GM23248 (cell line): ENCODE results near the gene PXDN. TPM values are rescaled to one million over a fixed set of nuclear protein-coding genes. Genes with fewer than 3 reads are reported as not detected.

Source experiments
- DNase-seq: peaks from one replicate; pipeline ENCODE4 v3.0.0-alpha.2; 2015
- H2AFZ ChIP-seq: fragments of 200-600 bp; sonication (generic); 2 replicates; pipeline ENCODE4 v1.6.1; 2016; ENCODE audit warnings: antibody characterized with exemption
- H3F3A ChIP-seq: fragments of 200-600 bp; sonication (generic); 2 replicates; pipeline ENCODE4 v1.6.1; 2016; ENCODE audit warnings: mild to moderate bottlenecking, antibody characterized with exemption, mixed run types; ENCODE audit not compliant: insufficient read depth
- H3K27ac ChIP-seq: fragments of 200-600 bp; sonication (generic); 2 replicates; pipeline ENCODE4 v1.5.1; 2016; ENCODE audit warnings: mild to moderate bottlenecking
- H3K27me3 ChIP-seq: fragments of 200-600 bp; sonication (generic); replicated peaks from 2 replicates; pipeline ENCODE4 v1.6.1; 2016; ENCODE audit warnings: mild to moderate bottlenecking; ENCODE audit not compliant: insufficient read depth
- H3K36me3 ChIP-seq: fragments of 200-600 bp; sonication (generic); 2 replicates; pipeline ENCODE4 v1.6.1; 2016; ENCODE audit warnings: low read depth, mild to moderate bottlenecking
- H3K4me1 ChIP-seq: fragments of 200-600 bp; sonication (generic); 2 replicates; pipeline ENCODE4 v1.6.1; 2016; ENCODE audit warnings: mild to moderate bottlenecking; ENCODE audit not compliant: insufficient read depth
- H3K4me2 ChIP-seq: fragments of 200-600 bp; sonication (generic); one replicate; pipeline ENCODE4 v1.6.1; 2016; ENCODE audit warnings: mild to moderate bottlenecking; ENCODE audit not compliant: unreplicated experiment
- H3K4me3 ChIP-seq: fragments of 200-600 bp; sonication (generic); 2 replicates; pipeline ENCODE4 v1.5.1; 2016; ENCODE audit warnings: mild to moderate bottlenecking
- H3K79me2 ChIP-seq: fragments of 200-600 bp; sonication (generic); 2 replicates; pipeline ENCODE4 v1.6.1; 2016; ENCODE audit warnings: mild to moderate bottlenecking; ENCODE audit not compliant: insufficient read depth
- H3K9ac ChIP-seq: fragments of 200-600 bp; sonication (generic); 2 replicates; pipeline ENCODE4 v1.6.1; 2016; ENCODE audit warnings: mild to moderate bottlenecking
- H3K9me2 ChIP-seq: fragments of 200-600 bp; sonication (generic); 2 replicates; pipeline ENCODE4 v1.6.1; 2016; ENCODE audit warnings: mixed run types, mild to moderate bottlenecking, moderate library complexity; ENCODE audit not compliant: insufficient read depth
- H3K9me3 ChIP-seq: fragments of 200-600 bp; sonication (generic); one replicate; pipeline ENCODE4 v1.6.1; 2017; ENCODE audit warnings: low read depth
- H4K20me1 ChIP-seq: fragments of 200-600 bp; sonication (generic); 2 replicates; pipeline ENCODE4 v1.6.0; 2016; ENCODE audit not compliant: insufficient read depth
- EZH2 ChIP-seq: fragments of 200-600 bp; sonication (generic); IDR thresholded peaks from 2 replicates; pipeline ENCODE4 v1.6.1; 2018; ENCODE audit warnings: antibody characterized with exemption, mild to moderate bottlenecking; ENCODE audit not compliant: insufficient read depth, poor library complexity, severe bottlenecking
- EZH2phosphoT487 ChIP-seq: fragments of 200-600 bp; sonication (generic); IDR thresholded peaks from 2 replicates; pipeline ENCODE4 v1.6.1; 2018; ENCODE audit warnings: antibody characterized with exemption, moderate library complexity, mild to moderate bottlenecking, low read depth; ENCODE audit not compliant: insufficient read depth
- WGBS, 2 experiments: methylation state at CpG; one replicate each; pipeline ENCODE4 v1.1.6; 2015 to 2017; ENCODE audit warnings: low lambda C conversion rate in 2 of 2, low coverage in 1 of 2; ENCODE audit errors: missing lambda C conversion rate in 2 of 2; 5-methylcytosine and 5-hydroxymethylcytosine counted together
- in situ Hi-C: fragments of 300-500 bp; cut with MboI; formaldehyde crosslinking; loops from 2 replicates; pipeline ENCODE4 v1.15.0; 2020
- polyA plus RNA-seq: library from polyadenylated mRNA; unstranded; fragments of >200 nt; fragmentation: Nextera tagmentation; extraction: Ambion mirVana; gene quantifications from 2 replicates; pipeline ENCODE4 v1.2.1, GENCODE V29; 2016
- total RNA-seq: library from RNA; depleted of rRNA; stranded (reverse); fragments of >200 nt; shearing (Covaris generic); gene quantifications from 2 replicates; pipeline ENCODE4 v1.2.3, GENCODE V29; 2014

Gene PXDN
- total and polyA plus RNA-seq, 2 experiments from 2014 or later = 222 to 263 TPM

GRCh38 chr2:1742681-1743395 is 1.5 kb downstream of the PXDN start:
- H3K27ac ChIP-seq = peak overlapping the region; percentile 98
- H3K27me3 ChIP-seq = no peaks in the 10 kb centered on the region
- H3K4me3 ChIP-seq = peak overlapping the region; percentile 95
- no peaks in the 10 kb centered on the region for H3K9me2 ChIP-seq
- peak overlapping the region; percentile 62 for H2AFZ ChIP-seq
- peaks cover 10% of the 10 kb centered on the region for H3F3A ChIP-seq
- TF ChIP-seq EZH2 (no peak), EZH2phosphoT487 (no peak)
- peaks cover 49% of the 10 kb centered on the region for H3K79me2 ChIP-seq
- peaks cover under 1% of the 10 kb centered on the region; the same call in 1 of the 2 replicates for H3K4me1 ChIP-seq
- H3K36me3 ChIP-seq = no peaks in the 10 kb centered on the region
- no peaks in the 10 kb centered on the region for H4K20me1 ChIP-seq
- in situ Hi-C loops = no loop called here
- peak overlapping the region; percentile 82 for H3K4me2 ChIP-seq
- 5 to 6% methylated on average over 53 to 54 of the region's 54 CpGs for WGBS, 2 experiments
- H3K9me3 ChIP-seq = no peaks in the 10 kb centered on the region
- DNase-seq = peak; percentile 96
- H3K9ac ChIP-seq = peak overlapping the region; percentile 97

DNA sequence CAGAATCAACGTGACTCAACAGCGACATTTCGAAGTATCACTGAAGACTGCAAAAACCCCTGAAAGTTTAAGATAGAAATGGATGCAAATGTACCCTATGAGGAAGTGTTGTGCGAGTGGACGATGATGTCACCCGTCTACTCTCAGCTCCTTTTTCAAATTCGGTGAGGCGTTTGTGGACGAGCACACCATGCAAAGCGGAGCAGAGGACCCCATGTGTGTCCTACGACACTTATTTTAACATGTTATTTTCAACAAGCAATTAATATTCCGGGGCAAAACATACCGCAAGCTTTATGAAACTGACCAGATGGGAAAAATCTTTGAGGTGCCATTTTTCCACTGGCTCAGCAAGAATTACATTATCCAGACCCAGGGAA is 2.0 kb downstream of the PXDN start:
- no peaks in the 10 kb centered on the region for H3K9me2 ChIP-seq
- H3K27me3 ChIP-seq = no peaks in the 10 kb centered on the region
- peaks cover 6% of the 10 kb centered on the region for H3K4me1 ChIP-seq
- peak overlapping the region; percentile 98 for H3K27ac ChIP-seq
- H3K36me3 ChIP-seq = no peaks in the 10 kb centered on the region
- peak overlapping the region; percentile 97 for H3K9ac ChIP-seq
- H3K4me3 ChIP-seq = peak overlapping the region; percentile 95
- DNase-seq = no peak
- no peaks in the 10 kb centered on the region for H4K20me1 ChIP-seq
- no peak for TF ChIP-seq EZH2phosphoT487
- no peak for TF ChIP-seq EZH2
- no peaks in the 10 kb centered on the region for H3K9me3 ChIP-seq
- peaks cover 13% of the 10 kb centered on the region for H3F3A ChIP-seq
- WGBS, 2 experiments = 93 to 96% methylated on average over 13 of the region's 13 CpGs
- H3K79me2 ChIP-seq = peaks cover 54% of the 10 kb centered on the region
- peak overlapping the region; percentile 82 for H3K4me2 ChIP-seq
- in situ Hi-C loops = no loop called here
- H2AFZ ChIP-seq = 0 out of 2 replicates have a peak overlapping the region, but pooled peaks have one; percentile 62

DNA sequence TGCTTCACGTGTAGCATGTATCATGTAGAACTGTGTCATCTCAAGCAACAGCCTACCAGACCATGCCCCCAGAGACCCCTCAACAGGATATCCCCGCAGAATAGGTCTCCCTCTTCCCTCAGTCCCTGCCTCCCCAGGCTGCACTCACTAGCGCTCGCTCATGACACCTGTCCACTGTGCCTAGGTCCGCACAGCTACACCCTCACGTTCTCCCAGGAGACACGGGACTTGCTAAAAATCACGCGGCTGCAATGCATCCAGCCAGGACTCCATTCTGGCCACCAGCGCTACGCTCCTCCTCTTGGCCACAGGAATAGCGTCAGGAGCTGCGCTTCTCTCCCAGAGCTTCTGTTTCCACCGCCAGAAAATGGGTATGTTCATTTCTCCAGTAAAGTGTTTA is 2.5 kb downstream of the PXDN start:
- H3K27me3 ChIP-seq = no peaks in the 10 kb centered on the region
- no peak for DNase-seq
- peaks cover 59% of the 10 kb centered on the region for H3K79me2 ChIP-seq
- no peaks in the 10 kb centered on the region for H3K9me3 ChIP-seq
- TF ChIP-seq EZH2phosphoT487 = no peak
- TF ChIP-seq EZH2 = no peak
- no peaks in the 10 kb centered on the region for H3K36me3 ChIP-seq
- H3K4me3 ChIP-seq = no peak overlapping the region
- peaks cover 11% of the 10 kb centered on the region for H3K4me1 ChIP-seq
- H3K4me2 ChIP-seq = peak overlapping the region; percentile 82
- in situ Hi-C loops = no loop called here
- no peak overlapping the region for H2AFZ ChIP-seq
- no peaks in the 10 kb centered on the region for H4K20me1 ChIP-seq
- 99 to 100% methylated on average over 14 of the region's 14 CpGs for WGBS, 2 experiments
- peak overlapping the region; percentile 98 for H3K27ac ChIP-seq
- H3K9me2 ChIP-seq = no peaks in the 10 kb centered on the region
- peaks cover 17% of the 10 kb centered on the region for H3F3A ChIP-seq
- no peak overlapping the region; the same call in 1 of the 2 replicates for H3K9ac ChIP-seq

- Histone ChIP-seq H3K4me3 (no peak overlapping the region), H3K9me2 (no peaks in the 10 kb centered on the region), H3F3A (peaks cover 26% of the 10 kb centered on the region), H3K9ac (no peak overlapping the region), H3K9me3 (no peaks in the 10 kb centered on the region), H3K27me3 (no peaks in the 10 kb centered on the region), H3K4me1 (peaks cover 20% of the 10 kb centered on the region), H3K4me2 (no peak overlapping the region), H3K36me3 (no peaks in the 10 kb centered on the region), H3K27ac (no peak overlapping the region), H4K20me1 (no peaks in the 10 kb centered on the region), H3K79me2 (peaks cover 68% of the 10 kb centered on the region), H2AFZ (no peak overlapping the region)
- in situ Hi-C loops = no loop called here
- 86 to 87% methylated on average over 24 of the region's 24 CpGs for WGBS, 2 experiments
- TF ChIP-seq EZH2phosphoT487 = no peak
- TF ChIP-seq EZH2 = no peak
- no peak for DNase-seq
Observed at GRCh38 chr2:1740716-1741589, 3.4 kb downstream of the PXDN start.
